DND-41 (cell line): Measurements from ENCODE around the gene PYY.

Source experiments
- CTCF ChIP-seq: IDR thresholded peaks from 2 replicates; pipeline ENCODE4 v1.5.1; 2012; ENCODE audit warnings: borderline replicate concordance, low read length, moderate library complexity, mild to moderate bottlenecking; ENCODE audit not compliant: poor library complexity, severe bottlenecking; ENCODE audit errors: extremely low read depth
- EZH2 ChIP-seq: IDR thresholded peaks from 3 replicates; pipeline ENCODE4 v1.6.1; 2012; ENCODE audit warnings: borderline replicate concordance, low read depth, mild to moderate bottlenecking, moderate library complexity, low read length, inconsistent platforms; ENCODE audit not compliant: severe bottlenecking

- TF ChIP-seq CTCF, result no peak
- TF ChIP-seq EZH2, result no peak
These were observed 4.0 kb downstream of the PYY start for GRCh38 chr17:43949781-43950180.
